GM21737 (cell line): ENCODE data around the gene TUBGCP2.
"Not testable (repeated sequence)": the region's sequence is repeated elsewhere in the genome, so short reads cannot be mapped to it uniquely, and the experiment has no call there.

Source experiments
- ATAC-seq: cut with Tn5 transposase; IDR thresholded peaks from one replicate; pipeline ENCODE4 v1.9.1; 2021; ENCODE audit warnings: mild to moderate bottlenecking, moderate library complexity; ENCODE audit not compliant: unreplicated experiment

The TUBGCP2 gene

DNA sequence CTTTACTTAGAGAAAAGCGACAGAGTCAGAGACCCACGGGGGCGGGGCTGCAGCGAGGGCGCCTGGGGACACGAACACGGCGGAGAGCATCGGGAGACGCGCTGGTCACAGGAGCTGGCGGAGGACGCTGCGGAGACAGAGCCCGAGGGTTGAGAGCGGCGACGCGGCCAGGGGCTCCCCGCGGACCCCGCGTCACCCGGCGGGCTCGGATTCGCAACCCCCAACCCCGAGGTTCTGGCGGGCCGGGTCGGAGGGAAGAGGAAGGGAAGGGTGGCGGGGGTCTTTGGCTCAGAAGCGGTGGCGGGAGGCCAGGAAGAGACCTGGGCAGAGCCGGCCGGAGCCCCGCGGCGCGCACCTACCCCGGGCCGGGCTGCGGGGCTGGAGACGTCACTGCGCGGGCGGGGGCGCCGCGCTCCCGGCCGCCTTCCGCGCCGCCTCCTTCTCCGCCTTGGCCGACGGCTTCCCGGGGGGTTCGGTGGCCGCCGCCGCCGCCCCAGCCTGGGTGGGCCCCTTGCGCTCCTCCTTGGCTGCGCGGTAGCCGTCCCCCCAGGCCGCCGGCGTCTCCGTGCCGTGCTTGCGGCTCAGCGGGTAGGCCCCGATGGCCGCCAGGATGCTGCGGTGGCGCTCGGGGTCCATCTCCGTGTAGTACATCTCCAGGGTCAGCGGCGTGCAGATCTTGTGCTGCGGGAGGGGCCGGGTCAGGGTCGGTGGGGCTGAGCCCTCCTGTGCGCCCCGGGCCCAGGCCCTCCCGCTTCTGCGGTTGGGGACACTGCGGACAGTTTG, 17.0 kb upstream of the TUBGCP2 start:
- ATAC-seq: no peak

GRCh38 chr10:133324857-133325260, 16.2 kb upstream of the TUBGCP2 start:
- ATAC-seq: no peak

DNA sequence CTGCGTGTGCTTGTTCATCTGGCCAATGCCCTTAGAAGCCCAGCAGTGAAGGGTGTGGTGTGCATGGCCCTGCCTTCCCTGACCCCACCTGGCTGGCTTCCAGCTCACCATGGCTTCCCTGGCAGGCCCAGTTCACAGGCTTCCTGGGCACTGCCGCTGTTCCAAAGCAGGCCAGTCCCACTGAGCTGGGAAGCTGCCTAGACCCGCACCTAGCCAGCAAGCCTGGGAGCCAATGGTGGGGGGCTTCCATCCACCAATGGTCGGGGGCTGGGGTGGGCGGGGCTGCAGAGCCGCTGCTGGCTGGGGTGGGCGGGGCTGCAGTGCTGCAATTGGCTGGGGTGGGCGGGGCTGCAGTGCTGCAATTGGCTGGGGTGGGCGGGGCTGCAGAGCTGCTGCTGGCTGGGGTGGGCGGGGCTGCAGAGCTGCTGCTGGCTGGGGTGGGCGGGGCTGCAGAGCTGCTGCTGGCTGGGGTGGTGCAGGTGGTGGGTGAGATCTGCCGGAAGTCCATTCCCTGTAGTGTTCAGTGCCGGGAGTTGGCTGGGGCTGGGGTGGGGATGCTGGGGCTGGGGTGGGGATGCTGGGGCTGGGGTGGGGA, 15.6 kb upstream of the TUBGCP2 start:
- no peak for ATAC-seq

- not testable (repeated sequence) for ATAC-seq
Observed at GRCh38 chr10:133322064-133322709, 13.5 kb upstream of the TUBGCP2 start.

DNA sequence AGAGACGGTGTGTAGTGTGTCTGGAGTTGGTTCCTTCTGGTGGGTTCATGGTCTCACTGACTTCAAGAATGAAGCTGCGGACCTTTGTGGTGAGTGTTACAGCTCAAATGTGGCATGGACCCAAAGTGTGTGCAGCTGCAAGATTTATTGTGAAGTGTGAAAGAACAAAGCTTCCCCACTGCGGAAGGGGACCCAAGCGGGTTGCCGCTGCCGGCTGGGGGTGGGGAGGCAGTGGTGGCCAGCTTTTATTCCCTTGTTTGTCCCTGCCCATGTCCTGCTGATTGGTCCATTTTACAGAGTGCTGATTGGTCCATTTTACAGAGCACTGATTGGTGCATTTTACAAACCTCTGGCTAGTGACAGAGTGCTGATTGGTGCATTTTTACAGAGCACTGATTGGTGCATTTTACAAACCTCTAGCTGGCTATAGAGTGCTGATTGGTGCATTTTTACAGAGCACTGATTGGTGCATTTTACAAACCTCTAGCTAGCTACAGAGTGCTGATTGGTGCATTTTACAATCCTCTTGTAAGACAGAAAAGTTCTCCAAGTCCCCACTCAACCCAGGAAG, 12.3 kb upstream of the TUBGCP2 start:
- ATAC-seq: not testable (repeated sequence)

DNA sequence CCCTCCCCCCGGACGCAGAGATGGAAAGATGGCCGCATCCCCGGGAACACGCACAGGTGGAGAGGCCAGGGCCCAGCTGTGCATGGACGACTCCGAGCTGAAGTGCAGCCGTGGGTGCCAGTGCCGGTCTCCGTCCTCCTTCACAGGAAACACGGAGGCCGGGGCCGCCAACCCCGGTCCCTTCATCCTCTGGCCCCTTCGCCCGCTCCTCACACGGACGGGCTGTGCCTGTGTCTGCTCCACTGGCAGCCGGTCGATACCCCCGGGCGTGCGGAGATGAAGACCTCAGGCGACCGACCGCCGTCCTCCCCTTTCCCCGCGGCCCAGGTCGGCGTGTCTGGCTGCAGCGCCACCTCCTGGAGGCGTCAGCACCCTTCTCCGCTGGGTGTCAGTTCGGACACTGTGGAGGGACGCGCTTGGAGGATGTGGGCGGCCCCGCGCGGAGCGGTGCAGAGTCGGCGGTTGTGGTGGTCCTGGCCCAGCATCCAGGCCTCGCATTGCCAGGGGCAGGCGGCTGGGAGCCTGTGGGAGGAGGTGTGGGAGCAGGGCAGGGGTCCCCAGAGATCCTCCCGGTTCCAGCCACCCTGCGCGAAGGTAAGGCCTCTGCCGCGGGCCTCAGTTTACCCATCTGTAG, 9.9 kb upstream of the TUBGCP2 start:
- peak; percentile 72 for ATAC-seq

DNA sequence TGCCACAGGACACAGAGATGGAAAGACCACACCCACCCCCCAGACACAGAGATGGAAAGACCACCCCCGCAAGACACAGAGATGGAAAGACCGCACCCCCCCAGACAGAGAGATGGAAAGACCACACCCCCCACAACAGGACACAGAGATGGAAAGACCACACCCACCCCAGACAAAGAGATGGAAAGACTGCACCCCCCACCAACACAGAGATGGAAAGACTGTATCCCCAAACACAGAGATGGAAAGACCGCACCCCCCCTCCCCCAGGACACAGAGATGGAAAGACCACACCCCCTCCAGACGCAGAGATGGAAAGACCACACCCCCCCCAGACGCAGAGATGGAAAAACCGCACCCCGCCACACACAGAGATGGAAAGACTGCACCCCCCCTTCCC, 8.1 kb upstream of the TUBGCP2 start:
- no peak for ATAC-seq

GRCh38 chr10:133316266-133316665, 7.6 kb upstream of the TUBGCP2 start:
- ATAC-seq: no peak

- no peak for ATAC-seq
Observed at GRCh38 chr10:133315847-133316246, 7.2 kb upstream of the TUBGCP2 start.

DNA sequence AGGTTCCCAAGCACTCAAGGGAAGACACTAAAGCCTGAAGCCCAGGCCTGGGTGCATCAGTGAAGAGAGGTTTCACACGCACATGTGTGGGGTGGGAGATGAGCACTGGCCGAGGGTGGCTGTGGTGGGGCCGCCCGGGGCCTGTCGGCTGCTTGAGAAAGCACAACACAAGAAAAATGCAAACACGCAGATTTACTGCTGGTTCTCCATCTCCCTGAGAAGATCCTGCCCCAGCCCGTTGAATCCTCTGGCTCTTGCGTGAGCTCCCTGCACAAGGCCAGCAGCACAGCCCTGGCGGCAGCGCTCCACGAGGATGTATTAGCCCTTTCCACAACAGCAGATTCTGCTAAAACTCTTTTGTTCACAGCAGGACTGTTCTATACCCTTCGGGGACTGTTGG, 6.2 kb upstream of the TUBGCP2 start:
- no peak for ATAC-seq

GRCh38 chr10:133313192-133313591, 4.5 kb upstream of the TUBGCP2 start:
- ATAC-seq: no peak

DNA sequence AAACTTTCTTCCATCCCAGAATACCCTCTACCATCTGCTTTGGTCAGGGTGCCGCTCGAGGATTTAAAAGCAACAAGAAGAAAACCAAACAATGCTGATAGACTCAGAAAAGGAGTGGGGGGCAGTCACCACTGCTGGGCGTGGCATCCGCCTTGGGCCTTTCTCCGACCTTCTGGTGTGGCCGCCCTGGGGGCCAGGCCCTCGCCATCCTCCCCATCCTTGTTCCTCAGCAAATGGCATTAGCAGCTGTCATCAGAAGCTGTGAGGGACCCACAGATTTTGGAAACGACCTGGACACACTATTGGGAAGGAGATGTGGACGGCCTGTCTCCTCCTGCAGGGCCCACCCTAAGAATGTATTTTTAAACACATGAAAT, 4.1 kb upstream of the TUBGCP2 start:
- ATAC-seq: no peak

DNA sequence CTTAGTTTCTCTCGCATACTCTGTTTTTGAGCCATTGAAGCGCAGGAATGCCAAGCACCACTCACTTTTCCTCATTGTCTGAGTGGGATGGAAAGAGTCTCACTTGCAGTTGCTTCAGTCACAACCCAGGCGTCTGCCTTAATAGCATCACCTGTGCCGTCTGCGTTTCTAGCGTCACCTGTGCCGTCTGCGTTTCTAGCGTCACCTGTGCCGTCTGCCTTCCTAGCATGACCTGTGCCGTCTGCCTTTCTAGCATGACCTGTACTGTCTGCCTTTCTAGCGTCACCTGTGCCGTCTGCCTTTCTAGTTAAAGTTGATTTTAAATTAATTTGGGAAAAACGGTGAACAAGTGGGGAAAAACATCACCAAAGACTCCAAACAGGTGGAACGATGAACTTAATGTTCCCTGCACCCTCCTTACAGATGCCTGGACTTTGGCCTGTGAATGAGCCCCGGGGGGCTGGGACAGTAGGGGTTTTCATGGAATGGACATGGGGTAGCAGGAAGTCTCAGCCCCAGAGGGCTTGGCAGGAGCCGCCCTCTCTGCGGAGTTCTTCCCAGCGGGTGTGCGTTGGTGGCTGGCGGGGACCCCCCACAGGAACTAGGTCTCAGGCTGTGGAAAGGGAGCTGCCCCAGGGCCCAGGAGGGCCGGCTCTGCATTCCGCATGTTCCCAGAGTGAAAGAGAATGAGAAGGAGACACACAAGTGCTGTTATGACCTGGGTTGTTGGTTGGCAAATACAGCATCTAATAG, 3.5 kb upstream of the TUBGCP2 start:
- no peak for ATAC-seq

GRCh38 chr10:133311570-133311969, 2.9 kb upstream of the TUBGCP2 start:
- no peak for ATAC-seq

DNA sequence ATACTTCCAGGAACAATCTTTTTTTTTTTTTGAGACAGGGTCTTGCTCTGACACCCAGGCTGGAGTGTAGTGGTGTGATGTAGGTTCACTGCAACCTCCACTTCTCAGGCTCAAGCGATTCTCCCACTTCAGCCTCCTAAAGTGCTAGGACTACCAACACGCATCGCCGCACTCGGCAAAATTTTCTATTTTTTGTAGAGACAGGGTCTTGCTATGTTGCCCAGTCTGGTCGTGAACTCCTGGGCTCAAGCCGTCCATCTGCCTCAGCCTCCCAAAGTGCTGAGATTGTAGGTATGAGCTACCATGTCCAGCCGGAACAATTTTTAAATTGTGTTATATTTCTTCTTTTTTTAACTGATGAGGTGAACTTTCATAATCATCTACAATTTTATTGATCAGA, 2.1 kb upstream of the TUBGCP2 start:
- ATAC-seq: no peak

DNA sequence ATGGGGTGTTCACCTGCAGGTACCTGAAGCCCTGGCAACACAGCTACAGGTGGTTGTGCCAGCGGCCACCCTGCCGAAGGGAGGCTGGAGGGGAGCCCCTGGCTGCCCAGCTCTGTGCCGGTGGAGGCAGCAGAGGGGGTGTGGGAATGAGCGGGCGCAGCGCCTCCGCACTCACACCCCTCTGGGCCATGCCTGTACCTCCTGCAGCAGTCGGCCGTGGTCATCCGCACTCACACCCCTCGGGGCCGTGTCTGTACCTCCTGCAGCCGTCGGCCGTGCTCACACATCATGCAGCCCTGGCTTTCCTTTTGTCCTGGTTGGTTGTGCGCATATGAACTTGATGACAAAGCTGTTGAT, 1.7 kb upstream of the TUBGCP2 start:
- no peak for ATAC-seq

- ATAC-seq: no peak
Observed at GRCh38 chr10:133309720-133310398, 1.2 kb upstream of the TUBGCP2 start.

- ATAC-seq: peak; percentile 59
Observed at GRCh38 chr10:133309100-133309719, 538 bp upstream of the TUBGCP2 start.

DNA sequence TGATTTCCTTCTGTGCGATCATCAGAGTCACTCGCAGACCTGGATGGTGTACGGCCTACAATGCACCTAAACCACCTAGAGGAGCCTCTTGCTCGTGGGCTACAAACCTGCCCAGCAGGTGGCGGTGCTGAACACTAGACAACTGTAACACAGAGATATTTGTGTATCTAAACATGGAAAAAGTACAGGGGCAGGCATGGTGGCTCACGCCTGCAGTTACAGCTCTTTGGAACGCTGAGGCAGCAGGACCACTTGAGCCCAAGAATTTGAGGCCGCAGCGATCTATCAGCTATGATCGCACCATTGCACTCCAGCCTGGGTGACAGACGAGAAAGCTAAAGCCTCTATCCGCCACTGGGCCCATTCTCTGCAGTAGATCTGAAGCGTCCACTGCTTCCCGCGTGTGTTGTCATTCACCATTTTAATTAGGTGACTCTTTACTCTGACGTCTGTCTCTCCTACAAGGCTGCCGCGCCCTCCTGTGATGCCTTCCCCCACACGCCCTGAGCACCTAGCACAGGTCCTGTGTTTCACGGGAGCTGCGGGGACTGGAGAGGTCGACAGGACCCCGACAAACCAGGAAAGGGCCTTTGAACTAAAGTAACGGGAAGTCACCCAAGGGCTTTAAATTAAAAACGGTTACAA, 774 bp downstream of the TUBGCP2 start:
- peak; percentile 39 for ATAC-seq
